Endothelial cell of umbilical vein (primary cell): Measurements from ENCODE around the gene ZNF628. TPM values are rescaled to one million over a fixed set of nuclear protein-coding genes. Genes with fewer than 3 reads are reported as not detected.

Experiments used
- BruUV-seq: library from RNA; stranded (reverse); fragments of 400-500 nt; replicated peaks from 2 replicates; lab custom pipeline; 2021; lab: Mats Ljungman, UMichigan
- CTCF ChIA-PET: fragments of 300-600, 350-600 bp; sonication (Branson Sonifier 250); formaldehyde crosslinking; loops from one replicate; lab custom pipeline; 2021; ENCODE audit warnings: antibody characterized with exemption, inconsistent platforms; lab: Charles Lee
- POLR2A ChIA-PET: fragments of 300-600, 350-600 bp; sonication (Branson Sonifier 250); formaldehyde crosslinking; loops from one replicate; lab custom pipeline; 2021; ENCODE audit warnings: antibody characterized with exemption, inconsistent platforms; lab: Charles Lee
- DNase-seq: peaks from one replicate; pipeline ENCODE4 v3.0.0-alpha.2; 2011; ENCODE audit warnings: low read depth, low spot score
- FAIRE-seq: peaks from 2 replicates; lab custom pipeline; 2011; peaks lifted over from hg19 to GRCh38; lab: Jason Lieb, UNC
- H2AFZ ChIP-seq: 2 replicates; pipeline ENCODE4 v1.6.0; 2012; ENCODE audit warnings: low read depth, low read length, control low read depth, inconsistent platforms
- H3K27ac ChIP-seq: 2 replicates; pipeline ENCODE4 v1.5.1; 2011; ENCODE audit warnings: low read depth, mild to moderate bottlenecking, control low read depth, low read length, moderate library complexity; ENCODE audit not compliant: insufficient read depth
- H3K27me3 ChIP-seq, 2 experiments: 2 replicates each; pipeline versions ENCODE4 v1.6.0 to v1.6.1; 2011; ENCODE audit warnings: low read length in 2 of 2, mixed read lengths in 1 of 2; ENCODE audit not compliant: control insufficient read depth in 2 of 2, insufficient read depth in 2 of 2
- H3K36me3 ChIP-seq, 2 experiments: 2 replicates in 1 of 2; 3 replicates in 1 of 2; pipeline ENCODE4 v1.5.1; 2011; ENCODE audit warnings: low read length in 2 of 2, mild to moderate bottlenecking in 1 of 2, moderate library complexity in 1 of 2; ENCODE audit not compliant: control insufficient read depth in 2 of 2, insufficient read depth in 2 of 2; ENCODE audit errors: extremely low read depth in 1 of 2
- H3K4me1 ChIP-seq: 3 replicates; pipeline ENCODE4 v1.5.1; 2011; ENCODE audit warnings: mild to moderate bottlenecking, low read length; ENCODE audit not compliant: control insufficient read depth, insufficient read depth; ENCODE audit errors: extremely low read depth
- H3K4me2 ChIP-seq: 2 replicates; pipeline ENCODE4 v1.6.1; 2011; ENCODE audit warnings: low read length, control low read depth, mixed read lengths; ENCODE audit not compliant: insufficient read depth
- H3K4me3 ChIP-seq, 3 experiments: fragments of 200-600 bp in 1 of 3; sonication (generic), shearing (Covaris generic) in 1 of 3; replicated peaks in 1 of 3; 2 replicates each; pipeline ENCODE4 v1.5.1; 2011 to 2016; ENCODE audit warnings: control low read depth in 3 of 3, low read length in 3 of 3, mild to moderate bottlenecking in 2 of 3, inconsistent platforms in 1 of 3, low read depth in 1 of 3, moderate library complexity in 1 of 3; ENCODE audit not compliant: insufficient read depth in 1 of 3
- H3K79me2 ChIP-seq: 2 replicates; pipeline ENCODE4 v1.6.0; 2012; ENCODE audit warnings: low read length, inconsistent platforms; ENCODE audit not compliant: control insufficient read depth, insufficient read depth
- H3K9ac ChIP-seq: replicated peaks from 2 replicates; pipeline ENCODE3; 2011; ENCODE audit warnings: low read length, control low read depth; ENCODE audit not compliant: insufficient read depth; ENCODE audit errors: extremely low read depth
- H3K9me1 ChIP-seq: replicated peaks from 3 replicates; pipeline ENCODE4 v1.6.0; 2011; ENCODE audit warnings: mild to moderate bottlenecking, low read length; ENCODE audit not compliant: control insufficient read depth, insufficient read depth; ENCODE audit errors: extremely low read depth
- H3K9me3 ChIP-seq: replicated peaks from 2 replicates; pipeline ENCODE4 v1.5.1; 2012; ENCODE audit warnings: low read length, inconsistent platforms; ENCODE audit not compliant: control insufficient read depth, insufficient read depth
- H4K20me1 ChIP-seq: replicated peaks from 2 replicates; pipeline ENCODE3; 2011; ENCODE audit warnings: mild to moderate bottlenecking, low read length; ENCODE audit not compliant: control insufficient read depth, insufficient read depth; ENCODE audit errors: extremely low read depth
- EZH2 ChIP-seq: IDR thresholded peaks from 2 replicates; pipeline ENCODE4 v1.6.1; 2012; ENCODE audit warnings: borderline replicate concordance, low read depth, mild to moderate bottlenecking, moderate library complexity, low read length, inconsistent platforms; ENCODE audit not compliant: severe bottlenecking
- FOS ChIP-seq: IDR thresholded peaks from 2 replicates; pipeline ENCODE4 v1.6.1; 2011; ENCODE audit warnings: mild to moderate bottlenecking, low read length, moderate library complexity, borderline replicate concordance; ENCODE audit not compliant: insufficient read depth
- GATA2 ChIP-seq: IDR thresholded peaks from 2 replicates; pipeline ENCODE4 v1.7.0; 2011; ENCODE audit warnings: low read depth, mild to moderate bottlenecking, moderate library complexity, mixed read lengths, low read length; ENCODE audit not compliant: insufficient read length, insufficient read depth
- JUN ChIP-seq: IDR thresholded peaks from 2 replicates; pipeline ENCODE4 v1.6.1; 2011; ENCODE audit warnings: borderline replicate concordance, low read depth; ENCODE audit not compliant: insufficient read length, insufficient read depth
- MYC ChIP-seq: IDR thresholded peaks from one replicate; pipeline ENCODE4 v1.6.1; 2011; ENCODE audit warnings: mild to moderate bottlenecking, low read depth, low read length
- POLR2A ChIP-seq: IDR thresholded peaks from 2 replicates; pipeline ENCODE4 v1.6.1; 2012; ENCODE audit warnings: low read depth, mild to moderate bottlenecking, control low read depth, low read length
- POLR2AphosphoS5 ChIP-seq: IDR thresholded peaks from 2 replicates; pipeline ENCODE4 v1.6.1; 2012; ENCODE audit warnings: low read depth, mild to moderate bottlenecking, control low read depth, low read length, moderate library complexity; ENCODE audit not compliant: insufficient read depth
- dilution Hi-C: fragments of 300-500 bp; cut with MboI; formaldehyde crosslinking; loops from one replicate; pipeline ENCODE4 v1.15.0; 2019; ENCODE audit warnings: low sequenced_read_pairs; ENCODE audit not compliant: extremely low pct_ligation_motif_present
- intact Hi-C: fragments of 100-400 bp; cut with micrococcal nuclease; formaldehyde crosslinking; loops from one replicate; pipeline ENCODE4 v1.10.0; 2022
- polyA plus RNA-seq, 4 experiments: library from polyadenylated mRNA; depleted of rRNA in 3 of 4; stranded (reverse) in 3 of 4; unstranded in 1 of 4; fragments of >200 nt; gene quantifications; 2 replicates each; pipeline versions ENCODE4 v1.2.1 to v1.2.3, GENCODE V29; 2011 to 2012; ENCODE audit warnings: missing spikeins in 1 of 4
- total RNA-seq: library from RNA; stranded (reverse); gene quantifications from 2 replicates; pipeline ENCODE4 v1.2.3, GENCODE V29; 2021
- TF ChIP-seq, protein P1 (sequence below): IDR thresholded peaks from 2 replicates; pipeline ENCODE4 v1.6.1; 2011; ENCODE audit not compliant: insufficient read depth, insufficient read length
- TF ChIP-seq, protein P2 (sequence below), 2 donors: IDR thresholded peaks; 1 replicate in 1 of 2; 2 replicates in 1 of 2; pipeline ENCODE4 v1.5.1; 2011; ENCODE audit warnings: low read length in 2 of 2, mild to moderate bottlenecking in 2 of 2, moderate library complexity in 2 of 2, control low read depth in 1 of 2, inconsistent platforms in 1 of 2, low read depth in 1 of 2; ENCODE audit not compliant: insufficient read depth in 1 of 2; ENCODE audit errors: extremely low read depth in 1 of 2

ZNF628 gene
- total and polyA plus RNA-seq, 2 donors (not counting 3 experiments of a cell fraction or from before 2014, with no cell fraction given) = 2.0 to 10.4 TPM

DNA sequence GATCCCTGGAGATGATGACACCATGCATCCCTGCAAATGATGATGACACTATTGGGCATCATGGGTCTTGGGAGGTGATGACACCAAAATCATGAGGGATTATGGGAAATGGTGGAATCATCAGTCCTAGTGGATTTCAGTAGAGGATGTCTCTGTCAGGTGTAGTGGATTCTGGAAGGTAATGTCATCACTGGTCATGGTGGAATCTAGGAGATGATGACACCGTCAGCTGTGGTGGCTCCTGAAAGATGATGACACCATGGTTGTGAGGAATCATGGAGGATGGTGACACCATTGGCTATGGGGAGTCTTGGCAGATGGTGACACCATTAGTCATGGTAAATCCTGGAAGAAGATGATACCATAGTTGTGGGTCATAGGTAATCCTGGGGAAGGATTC lies 45.2 kb upstream of the ZNF628 start:
- Histone ChIP-seq H3K9ac (no peak overlapping the region), H3K4me3 (no peak overlapping the region), H3K9me3 (no peaks in the 10 kb centered on the region), H3K79me2 (no peaks in the 10 kb centered on the region), H3K9me1 (no peaks in the 10 kb centered on the region), H4K20me1 (no peaks in the 10 kb centered on the region), H3K4me2 (no peak overlapping the region), H3K36me3 (no peaks in the 10 kb centered on the region), H3K27ac (no peak overlapping the region), H3K27me3 (peaks cover 3% of the 10 kb centered on the region in 2 experiments), H3K4me1 (no peaks in the 10 kb centered on the region), H2AFZ (no peak overlapping the region)
- ChIA-PET POLR2A (no interaction called here), CTCF (no interaction called here)
- no peak for FAIRE-seq
- BruUV-seq = no TSS peak
- dilution Hi-C loops = no loop called here
- DNase-seq = no peak
- TF ChIP-seq FOS = no peak
- TF ChIP-seq JUN = no peak
- TF ChIP-seq GATA2 = no peak
- TF ChIP-seq EZH2 = no peak
- TF ChIP-seq, protein P1, sequence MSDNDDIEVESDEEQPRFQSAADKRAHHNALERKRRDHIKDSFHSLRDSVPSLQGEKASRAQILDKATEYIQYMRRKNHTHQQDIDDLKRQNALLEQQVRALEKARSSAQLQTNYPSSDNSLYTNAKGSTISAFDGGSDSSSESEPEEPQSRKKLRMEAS = no peak
- no peak for TF ChIP-seq MYC
- TF ChIP-seq, protein P2, sequence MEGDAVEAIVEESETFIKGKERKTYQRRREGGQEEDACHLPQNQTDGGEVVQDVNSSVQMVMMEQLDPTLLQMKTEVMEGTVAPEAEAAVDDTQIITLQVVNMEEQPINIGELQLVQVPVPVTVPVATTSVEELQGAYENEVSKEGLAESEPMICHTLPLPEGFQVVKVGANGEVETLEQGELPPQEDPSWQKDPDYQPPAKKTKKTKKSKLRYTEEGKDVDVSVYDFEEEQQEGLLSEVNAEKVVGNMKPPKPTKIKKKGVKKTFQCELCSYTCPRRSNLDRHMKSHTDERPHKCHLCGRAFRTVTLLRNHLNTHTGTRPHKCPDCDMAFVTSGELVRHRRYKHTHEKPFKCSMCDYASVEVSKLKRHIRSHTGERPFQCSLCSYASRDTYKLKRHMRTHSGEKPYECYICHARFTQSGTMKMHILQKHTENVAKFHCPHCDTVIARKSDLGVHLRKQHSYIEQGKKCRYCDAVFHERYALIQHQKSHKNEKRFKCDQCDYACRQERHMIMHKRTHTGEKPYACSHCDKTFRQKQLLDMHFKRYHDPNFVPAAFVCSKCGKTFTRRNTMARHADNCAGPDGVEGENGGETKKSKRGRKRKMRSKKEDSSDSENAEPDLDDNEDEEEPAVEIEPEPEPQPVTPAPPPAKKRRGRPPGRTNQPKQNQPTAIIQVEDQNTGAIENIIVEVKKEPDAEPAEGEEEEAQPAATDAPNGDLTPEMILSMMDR (IDR thresholded peaks at IDR 0.05; ENCODE audit: extremely low read depth in 1 of 2, insufficient read depth in 1 of 2, low read depth in 1 of 2, low read length in 2 of 2) = no peak
- no peak for TF ChIP-seq POLR2AphosphoS5
- no peak for TF ChIP-seq POLR2A
- intact Hi-C loops = no loop called here
